GM19240 (cell line): ENCODE data around the gene PNLIPRP1.

Source experiments
- DNase-seq: peaks from one replicate; pipeline ENCODE4 v3.0.0; 2011; ENCODE audit warnings: low spot score; ENCODE audit not compliant: insufficient read length

The PNLIPRP1 gene

DNA sequence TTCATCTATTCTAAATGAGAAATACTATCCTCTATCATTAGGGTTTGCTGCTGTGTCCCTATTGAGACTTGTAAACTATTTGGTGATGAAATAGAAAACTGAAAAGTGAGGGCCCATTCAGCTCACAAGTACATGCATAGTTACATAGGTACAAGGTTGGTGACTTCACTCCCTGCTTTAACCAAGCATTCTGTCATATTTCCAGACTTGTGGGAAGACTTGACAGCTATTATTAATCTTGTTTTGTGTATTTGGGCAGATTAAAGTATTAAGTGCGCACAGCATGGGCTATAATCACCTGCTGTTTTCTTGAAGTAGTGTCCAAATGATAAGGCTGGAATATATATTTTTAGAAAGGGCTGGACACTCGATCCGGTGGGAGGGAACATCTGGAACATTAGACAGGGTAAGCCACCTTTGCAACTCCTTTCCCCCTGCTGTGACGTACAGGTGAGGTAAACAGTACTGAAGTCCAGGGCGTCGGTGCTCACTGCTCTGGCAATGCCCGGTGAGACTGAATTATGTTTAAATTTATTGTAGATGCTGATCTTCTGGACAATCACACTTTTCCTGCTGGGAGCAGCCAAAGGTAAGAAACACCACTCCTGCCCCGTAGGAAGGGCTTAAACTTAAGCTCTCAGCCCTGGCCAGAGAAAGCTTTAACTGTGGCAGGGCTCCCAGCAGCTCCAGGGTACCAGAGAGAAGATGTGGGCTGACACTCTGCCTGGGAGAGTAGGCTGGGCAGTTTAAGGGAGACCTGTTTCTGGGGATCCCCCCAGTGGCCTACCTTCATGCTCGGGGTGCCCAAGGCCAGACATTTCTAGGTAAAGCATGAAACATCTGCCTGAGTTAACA, at the start of gene PNLIPRP1:
TSS of gene PNLIPRP1 (plus strand) at position 370 of the 855 bp plus-strand sequence. CDS start at position 541, 171 bp downstream.
- DNase-seq, result no peak

DNA sequence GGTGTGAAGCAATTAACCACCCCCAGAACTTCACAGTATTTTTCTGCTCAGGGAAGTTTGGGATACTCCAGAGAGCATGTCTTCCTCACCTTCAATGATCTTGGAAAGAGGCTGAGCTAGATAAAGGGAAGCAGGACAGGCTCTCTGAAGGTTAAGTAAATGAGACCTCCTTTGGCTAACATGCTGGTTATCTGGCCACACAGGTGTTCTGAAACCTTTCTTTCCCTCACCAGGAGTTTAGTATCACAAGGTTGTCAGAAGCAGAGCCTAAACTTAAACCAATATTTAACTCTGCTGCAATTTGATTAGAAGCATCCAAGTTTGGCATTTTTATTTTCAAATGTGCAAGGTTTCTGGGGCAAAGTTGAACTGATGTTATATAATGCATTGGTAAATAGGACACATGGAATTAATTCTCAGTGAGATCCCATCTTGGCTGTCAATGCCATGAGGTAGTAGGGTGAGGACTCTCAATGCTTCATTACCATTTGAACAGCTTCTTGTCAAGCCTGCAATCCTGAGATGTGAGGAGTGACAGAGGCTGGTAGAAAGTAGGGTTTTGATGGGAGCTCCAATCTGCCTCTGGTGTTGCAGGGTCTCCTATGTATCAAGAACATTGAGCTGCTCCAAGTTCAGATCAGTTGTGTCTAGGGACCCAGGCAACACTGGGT, 48.6 kb upstream of the PNLIPRP1 start:
- no peak for DNase-seq

DNA sequence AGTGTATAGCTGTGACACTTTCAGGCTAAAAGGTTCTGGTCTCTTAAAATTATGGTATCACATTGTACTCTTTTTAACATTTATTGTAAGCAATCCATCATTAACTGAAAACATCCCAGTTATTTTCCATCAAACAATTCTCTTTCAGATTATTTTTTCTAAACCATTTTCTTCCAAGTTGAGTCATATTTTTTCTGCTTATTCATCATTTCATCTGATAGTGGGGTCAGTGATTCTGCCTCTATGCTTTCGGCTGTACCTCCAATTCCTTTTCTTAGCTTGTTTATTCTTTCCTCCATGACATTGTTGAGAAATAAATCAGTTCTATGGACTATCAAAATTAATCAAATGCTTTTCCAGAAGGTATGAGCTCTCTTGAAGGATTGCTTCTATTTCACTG, 45.6 kb upstream of the PNLIPRP1 start:
- no peak for DNase-seq

DNA sequence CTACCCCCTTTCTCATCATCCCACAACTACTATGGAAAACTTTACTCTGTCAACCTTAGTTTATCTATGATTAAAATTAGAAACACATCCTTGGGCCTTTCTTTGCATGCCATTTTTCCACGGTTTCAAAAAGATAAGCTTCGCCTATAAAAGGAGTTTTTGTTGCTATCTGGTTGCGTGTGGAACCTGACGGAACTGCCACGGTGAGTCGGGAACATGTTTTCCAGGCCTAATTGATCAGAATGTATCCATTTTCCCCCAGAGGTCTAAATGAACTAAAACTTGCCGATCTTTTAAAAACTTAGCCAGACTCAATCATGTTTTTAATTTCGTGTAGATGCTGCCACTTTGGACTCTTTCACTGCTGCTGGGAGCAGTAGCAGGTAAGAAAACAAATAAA, 45.0 kb upstream of the PNLIPRP1 start, which contains the start of gene PNLIP:
TSS of gene PNLIP (plus strand) at position 176 of the 400 bp plus-strand sequence. CDS start at position 338, 162 bp downstream.
- no peak for DNase-seq

DNA sequence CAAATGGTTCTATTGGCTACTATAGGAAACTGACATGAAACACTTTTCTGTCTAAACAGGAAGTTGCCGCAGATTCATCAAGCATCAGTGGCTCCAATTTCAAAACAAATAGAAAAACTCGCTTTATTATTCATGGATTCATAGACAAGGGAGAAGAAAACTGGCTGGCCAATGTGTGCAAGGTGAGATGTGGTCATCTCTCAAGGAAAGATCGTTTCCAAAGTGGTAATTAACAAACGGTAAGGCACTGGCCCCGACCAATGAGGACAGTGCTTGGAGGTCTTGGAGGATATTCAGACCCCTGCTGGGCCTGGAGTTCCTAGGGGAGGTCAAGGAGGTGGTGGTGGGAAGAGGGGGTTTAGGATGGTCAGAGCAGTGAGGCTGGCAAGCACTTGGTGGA, 42.5 kb upstream of the PNLIPRP1 start:
- DNase-seq, result no peak

DNA sequence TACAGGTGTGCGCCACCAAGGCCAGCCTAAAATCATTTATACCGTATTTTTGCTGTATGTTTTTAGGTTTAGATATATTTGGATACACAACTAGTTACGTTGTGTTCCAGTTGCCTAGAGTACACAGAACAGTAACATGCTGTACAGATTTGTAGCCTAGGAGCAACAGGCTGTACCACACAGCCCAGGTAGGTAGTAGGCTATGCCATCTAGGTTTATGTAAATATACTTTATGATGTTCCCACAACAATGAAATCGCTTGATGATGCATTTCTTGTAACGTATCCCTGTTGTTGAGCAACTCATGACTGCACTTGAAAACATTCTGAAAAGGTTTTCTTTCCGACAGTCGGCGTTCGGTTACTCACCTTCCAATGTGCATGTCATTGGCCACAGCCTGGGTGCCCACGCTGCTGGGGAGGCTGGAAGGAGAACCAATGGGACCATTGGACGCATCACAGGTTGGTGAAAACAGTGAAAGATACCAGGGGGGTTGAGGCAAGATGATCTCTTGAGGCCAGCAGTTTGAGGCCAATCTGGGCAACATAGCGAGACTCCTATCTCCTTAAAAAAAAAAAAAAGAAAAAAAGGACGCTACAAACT, 37.3 kb upstream of the PNLIPRP1 start:
- no peak for DNase-seq

DNA sequence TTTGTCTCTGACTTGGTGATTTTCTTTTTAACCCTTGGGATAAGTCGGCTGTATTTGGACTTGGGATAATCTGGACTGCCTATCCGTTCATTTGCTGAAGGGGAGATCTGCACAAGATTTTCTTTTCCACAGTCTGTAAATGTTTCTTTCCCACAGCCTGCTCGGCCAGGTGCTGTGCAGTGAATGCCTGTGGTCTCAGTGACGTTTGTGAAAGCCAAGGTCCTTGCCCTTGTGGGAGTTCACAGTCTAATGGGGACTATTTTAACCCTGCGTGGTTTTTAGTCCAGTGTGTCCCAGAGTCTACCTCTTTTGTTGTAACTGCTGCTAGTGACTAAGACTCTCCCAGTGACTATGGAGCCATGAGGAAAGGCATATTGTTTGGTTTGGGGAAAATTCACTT, 36.1 kb upstream of the PNLIPRP1 start:
- no peak for DNase-seq

DNA sequence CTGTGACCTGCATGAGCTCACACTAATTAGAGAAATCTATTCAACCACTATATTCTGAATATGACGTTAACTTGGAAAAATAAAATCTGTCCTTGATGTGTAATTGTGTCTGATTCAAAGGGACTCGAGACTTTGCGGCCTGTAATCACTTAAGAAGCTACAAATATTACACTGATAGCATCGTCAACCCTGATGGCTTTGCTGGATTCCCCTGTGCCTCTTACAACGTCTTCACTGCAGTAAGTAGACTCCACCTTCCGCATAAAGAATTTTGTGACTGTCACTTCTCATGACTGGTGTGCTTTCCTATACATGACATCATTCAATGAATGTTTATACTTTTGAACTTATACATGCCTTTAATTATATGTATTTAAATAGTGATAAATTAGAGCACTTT, 34.9 kb upstream of the PNLIPRP1 start:
- no peak for DNase-seq

DNA sequence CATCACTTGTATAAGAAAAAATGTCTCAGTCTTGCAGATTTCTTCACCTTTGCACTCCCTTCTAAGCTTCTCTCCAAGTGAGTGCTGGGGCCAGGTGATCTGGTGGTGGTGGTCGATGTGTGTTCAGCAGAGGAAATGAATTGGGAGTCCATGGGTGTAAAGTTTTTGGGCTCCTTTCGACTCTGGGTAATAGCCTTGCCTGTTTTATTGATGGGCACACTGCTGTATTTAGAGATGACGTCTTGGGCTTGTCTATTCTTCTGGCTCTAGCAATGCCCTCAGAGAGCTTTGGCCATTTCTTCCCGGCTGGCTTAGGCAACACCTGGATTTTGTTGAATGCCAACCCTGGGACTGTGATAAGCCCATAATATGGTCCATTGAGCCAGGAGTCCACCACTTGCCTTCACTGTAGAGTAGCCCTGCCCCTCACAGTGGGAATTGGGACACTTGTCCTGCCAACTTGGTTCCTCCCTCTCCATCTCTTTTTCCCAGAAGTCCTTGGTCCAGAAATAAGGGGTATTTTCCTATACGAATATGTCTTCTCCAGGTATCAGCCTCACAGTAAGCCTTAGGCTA, 33.4 kb upstream of the PNLIPRP1 start:
- no peak for DNase-seq

DNA sequence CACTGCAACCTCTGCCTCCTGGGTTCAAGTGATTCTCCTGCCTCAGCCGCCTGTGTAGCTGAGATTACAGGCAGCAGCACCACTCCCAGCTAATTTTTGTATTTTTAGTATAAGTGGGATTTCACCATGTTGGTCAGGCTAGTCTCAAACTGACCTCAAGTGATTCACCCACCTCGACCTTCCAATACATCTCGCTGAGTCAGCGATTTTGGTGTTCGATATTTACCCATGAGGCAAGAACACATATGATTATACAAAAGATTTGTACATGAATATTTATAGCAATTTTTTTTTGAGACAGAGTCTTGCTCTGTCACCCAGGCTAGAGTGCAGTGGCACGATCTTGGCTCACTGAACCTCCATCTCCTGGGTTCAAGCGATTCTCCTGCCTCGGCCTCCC, 25.2 kb upstream of the PNLIPRP1 start:
- DNase-seq, result no peak

DNA sequence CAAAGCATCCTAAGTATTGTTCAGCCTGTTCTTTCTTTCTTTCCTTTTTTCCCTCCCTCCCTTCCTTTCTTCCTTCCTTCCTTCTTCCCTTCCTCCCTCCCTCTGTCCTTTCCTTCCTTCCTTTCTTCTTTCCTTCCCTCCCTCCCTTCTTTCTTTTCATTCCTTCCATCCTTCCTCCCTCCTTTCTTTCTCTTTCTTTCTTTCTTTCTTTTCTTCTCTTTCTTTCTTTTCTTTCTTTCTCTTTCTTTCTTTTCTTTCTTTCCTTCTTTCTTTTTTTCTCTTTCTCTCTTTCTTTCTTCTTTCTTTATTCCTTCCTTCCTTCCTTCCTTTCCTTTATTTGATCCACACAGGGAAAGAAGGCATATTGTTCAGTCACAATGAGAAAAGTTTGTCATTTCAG, 23.8 kb upstream of the PNLIPRP1 start:
- DNase-seq, result no peak

DNA sequence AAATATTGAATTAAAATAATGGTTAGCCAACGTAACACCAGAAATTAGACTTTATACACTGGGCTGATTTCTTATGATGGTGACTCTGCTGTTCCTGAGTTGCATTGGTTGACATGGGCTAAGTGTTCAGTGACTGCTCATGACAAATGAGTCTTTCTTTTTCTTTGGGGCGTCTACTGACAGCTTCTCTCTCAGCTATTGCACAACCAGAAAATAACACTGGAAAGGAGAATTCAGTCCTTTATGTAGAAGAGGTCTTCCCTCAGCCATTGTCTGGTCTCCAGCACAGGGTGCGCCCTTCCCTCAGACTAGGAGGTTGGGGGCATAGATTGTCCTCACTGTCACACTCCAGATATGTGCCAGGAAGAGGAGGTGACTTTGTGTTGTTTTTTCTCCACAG, 23.4 kb upstream of the PNLIPRP1 start:
- no peak for DNase-seq

DNA sequence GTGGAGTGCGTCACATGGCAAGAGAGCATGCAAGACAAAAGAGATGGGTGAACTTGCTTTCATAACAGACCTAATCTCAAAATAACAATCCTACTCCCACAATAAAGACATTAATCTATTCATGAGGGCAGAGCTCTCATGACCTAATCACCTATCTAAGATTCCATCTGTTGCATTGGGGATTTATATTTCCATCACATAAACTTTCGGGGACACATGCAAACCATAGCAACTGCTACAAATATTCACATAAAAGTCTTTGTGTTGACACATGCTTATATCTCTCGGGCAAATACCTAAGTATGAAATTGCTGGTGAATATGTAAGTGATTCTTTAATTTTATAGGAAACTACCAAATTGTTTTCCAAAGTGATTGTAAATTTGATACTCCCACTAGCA, 16.0 kb upstream of the PNLIPRP1 start:
- DNase-seq, result no peak

DNA sequence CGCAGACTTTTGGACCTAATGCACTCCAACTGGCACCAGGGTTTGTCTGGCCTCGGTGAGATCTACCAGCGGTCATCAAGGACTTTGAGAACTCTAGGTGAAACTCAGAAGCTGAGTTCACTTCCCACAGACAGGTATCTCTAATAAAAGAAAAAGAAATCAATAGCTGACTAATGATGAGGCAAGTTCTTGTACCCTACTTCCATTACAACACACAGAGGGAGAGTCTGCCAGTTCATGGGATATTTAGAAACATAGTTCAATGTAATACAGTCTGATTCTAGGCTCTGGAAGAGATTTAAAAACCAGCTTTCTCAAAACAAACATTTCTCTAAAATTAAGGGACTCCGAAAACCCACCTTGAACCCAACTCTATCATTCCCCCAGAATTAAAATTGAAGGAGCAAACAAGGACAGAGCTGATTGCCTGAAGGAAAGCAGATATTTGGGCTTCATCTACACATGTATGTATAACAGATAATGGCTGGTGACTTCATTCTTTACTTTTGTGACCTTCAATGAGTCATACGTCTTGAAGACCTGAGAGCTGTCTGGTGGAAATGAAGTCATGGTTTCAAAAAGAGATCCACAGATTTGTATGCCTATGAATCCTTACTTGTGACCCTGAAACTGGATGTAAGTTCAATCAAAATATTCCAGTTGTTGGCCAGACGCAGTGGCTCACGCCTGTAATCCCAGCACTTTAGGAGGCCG, 2.7 kb upstream of the PNLIPRP1 start:
- no peak for DNase-seq

DNA sequence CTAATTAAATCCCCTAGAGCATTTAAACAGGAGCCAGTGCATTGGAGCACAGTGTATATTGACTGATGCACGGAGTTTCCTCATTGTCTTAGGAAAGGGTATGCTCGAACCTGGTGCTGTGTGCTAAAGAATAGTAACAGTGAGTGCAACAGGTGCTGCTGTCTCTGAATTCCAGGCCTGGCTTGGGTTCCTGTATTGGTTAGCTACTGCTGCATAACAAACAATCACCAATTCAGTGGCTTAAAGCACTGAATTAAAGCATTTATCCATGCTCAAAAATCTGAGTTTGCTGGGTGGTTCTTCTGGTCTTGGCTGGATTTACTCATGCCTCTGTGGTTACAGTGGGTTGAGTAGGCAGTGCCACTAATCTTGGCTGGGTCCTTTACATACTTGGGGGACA, 1.8 kb upstream of the PNLIPRP1 start:
- no peak for DNase-seq

DNA sequence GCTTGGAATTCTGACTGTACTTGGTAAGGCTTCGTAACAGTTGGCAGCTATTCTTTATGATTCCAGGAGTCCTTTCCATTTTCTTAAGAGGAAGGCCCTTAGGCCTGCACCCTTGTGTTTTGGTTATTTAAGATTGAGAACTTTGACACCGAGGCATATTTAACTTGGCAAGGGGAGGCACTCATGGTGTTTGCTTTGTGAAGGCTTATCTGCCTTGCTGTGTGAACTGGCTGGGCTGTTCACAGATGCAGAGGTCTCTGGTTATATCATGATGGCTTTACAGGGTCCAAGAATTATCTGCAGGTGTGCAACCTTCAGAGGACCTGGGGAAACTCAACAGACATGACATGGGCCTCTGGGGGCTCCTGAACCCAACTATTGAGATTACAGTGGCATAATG, 833 bp upstream of the PNLIPRP1 start:
- DNase-seq, result no peak

DNA sequence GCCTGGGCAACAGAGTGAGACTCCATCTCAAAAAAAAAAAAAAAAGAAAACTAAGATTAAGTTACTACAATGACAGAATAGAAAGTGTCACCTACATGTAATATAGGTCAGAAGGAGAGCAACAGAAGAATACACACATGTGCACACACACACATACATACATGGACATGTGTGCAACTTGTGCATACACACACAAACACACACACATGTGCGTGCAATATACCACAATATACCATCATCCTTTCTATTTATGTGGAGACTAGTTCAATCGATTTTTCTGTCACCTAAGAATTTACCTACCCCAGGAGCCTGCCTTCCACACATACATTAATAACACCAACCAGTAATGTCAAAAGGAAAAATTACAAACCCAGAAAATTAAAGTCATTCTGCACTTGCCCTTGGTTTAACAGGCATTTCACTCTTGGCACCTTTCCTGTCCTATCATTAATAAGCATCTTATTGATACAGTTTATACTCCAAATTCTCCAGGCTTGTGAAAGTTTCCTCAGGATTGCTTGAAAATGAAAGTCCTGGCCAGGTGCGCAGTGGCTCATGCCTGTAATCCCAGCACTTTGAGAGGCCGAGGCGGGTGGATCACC, 2.5 kb downstream of the PNLIPRP1 start:
- DNase-seq, result no peak

DNA sequence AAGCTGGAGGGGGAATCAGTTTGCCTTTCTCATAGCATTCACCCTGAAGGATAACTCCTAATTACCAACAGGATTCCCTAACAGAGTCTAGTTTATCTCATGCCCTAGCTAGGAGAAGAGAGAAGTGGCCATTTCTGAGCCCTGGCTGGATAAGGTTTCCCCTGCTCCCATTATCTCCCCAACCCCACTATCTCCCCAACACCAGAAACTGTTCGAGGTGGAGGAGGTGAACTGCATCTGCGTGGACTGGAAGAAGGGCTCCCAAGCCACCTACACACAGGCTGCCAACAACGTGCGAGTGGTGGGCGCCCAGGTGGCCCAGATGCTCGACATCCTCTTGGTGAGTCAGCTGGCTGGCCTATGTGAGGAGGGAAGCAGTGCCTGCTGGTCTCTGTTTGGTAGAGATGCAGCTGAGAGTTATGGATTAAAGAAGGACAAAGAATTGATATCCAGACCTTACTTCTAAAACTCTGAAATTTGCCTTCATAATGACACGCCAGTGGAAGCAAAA, 3.8 kb downstream of the PNLIPRP1 start:
- no peak for DNase-seq

DNA sequence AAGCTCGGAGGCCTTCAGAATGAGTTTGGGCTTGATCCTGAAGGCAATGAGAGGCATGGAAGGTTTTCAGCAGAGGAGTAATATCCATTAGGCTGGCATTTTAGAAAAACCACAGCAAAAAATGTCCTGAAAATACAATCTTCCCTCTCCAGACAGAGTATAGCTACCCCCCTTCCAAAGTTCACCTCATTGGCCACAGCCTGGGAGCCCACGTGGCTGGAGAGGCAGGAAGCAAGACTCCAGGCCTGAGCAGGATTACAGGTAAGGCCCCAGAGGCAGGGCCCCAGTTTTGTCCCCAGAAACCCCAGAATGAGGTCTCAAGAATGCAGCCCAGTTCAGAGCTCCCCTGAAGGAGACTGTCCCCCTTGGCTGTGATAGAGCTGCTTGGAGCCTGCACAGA, 5.3 kb downstream of the PNLIPRP1 start:
- no peak for DNase-seq

DNA sequence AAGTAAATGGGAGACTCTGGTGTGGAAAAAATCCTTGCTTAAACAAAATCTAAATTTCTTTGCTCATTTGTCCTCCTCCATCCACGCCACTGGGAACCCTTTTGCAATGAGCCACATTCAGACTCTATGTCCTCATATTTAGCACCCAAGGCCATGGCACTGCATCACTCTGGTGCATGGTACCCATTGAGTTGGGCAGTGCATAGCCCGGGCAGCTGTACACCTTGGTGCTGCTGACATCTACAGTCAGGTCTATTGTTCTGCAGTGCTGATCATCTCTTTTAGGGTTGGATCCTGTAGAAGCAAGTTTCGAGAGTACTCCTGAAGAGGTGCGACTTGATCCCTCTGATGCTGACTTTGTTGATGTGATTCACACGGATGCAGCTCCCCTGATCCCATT, 6.8 kb downstream of the PNLIPRP1 start:
- DNase-seq, result no peak

DNA sequence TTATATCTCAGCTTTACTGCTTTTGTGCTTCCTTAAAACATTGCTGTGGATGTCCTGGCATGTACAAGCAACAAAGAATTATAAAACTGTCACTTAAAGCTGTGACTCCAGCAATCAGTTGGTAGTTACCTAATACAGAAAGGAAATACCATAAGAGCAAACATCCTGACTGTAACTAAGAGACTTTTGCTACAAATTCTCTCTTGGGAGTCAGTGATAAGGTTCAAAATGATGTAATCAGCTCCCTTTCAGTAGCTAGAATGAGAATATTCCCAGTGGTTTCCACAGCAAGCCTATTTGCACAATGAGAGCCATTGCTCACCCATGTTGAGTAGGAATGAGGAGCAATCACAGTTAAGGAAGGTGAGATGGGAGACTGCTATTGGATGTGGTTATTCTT, 7.6 kb downstream of the PNLIPRP1 start:
- DNase-seq, result no peak
